NCI-H82 treated with DMSO at 0.1 percent for 48 hours (cell line): ENCODE measurements around the gene MVK.

Source experiments
- DNase-seq: peaks from one replicate; lab custom pipeline; 2025; ENCODE audit not compliant: unreplicated experiment; lab: John Stamatoyannopoulos, UW

Gene MVK

GRCh38 chr12:109563291-109564284, 10.0 kb upstream of the MVK start:
- no peak for DNase-seq

- no peak for DNase-seq
Observed at GRCh38 chr12:109566424-109566823, 7.2 kb upstream of the MVK start.

- DNase-seq: no peak
Observed at GRCh38 chr12:109567296-109567695, 6.3 kb upstream of the MVK start.

GRCh38 chr12:109567967-109568366, 5.6 kb upstream of the MVK start:
- no peak for DNase-seq

GRCh38 chr12:109568486-109568885, 5.1 kb upstream of the MVK start:
- no peak for DNase-seq

- no peak for DNase-seq
Observed at GRCh38 chr12:109571773-109572505, 1.7 kb upstream of the MVK start.

GRCh38 chr12:109572506-109572845, 1.1 kb upstream of the MVK start:
- DNase-seq: no peak

GRCh38 chr12:109573914-109574244, 285 bp downstream of the MVK start:
- DNase-seq: no peak

GRCh38 chr12:109575683-109576082, 2.1 kb downstream of the MVK start:
- DNase-seq: no peak

GRCh38 chr12:109577311-109577710, 3.7 kb downstream of the MVK start:
- DNase-seq: no peak

- DNase-seq: no peak
Observed at GRCh38 chr12:109578330-109578927, 4.8 kb downstream of the MVK start.

GRCh38 chr12:109579639-109580038, 6.0 kb downstream of the MVK start:
- DNase-seq: no peak

GRCh38 chr12:109580272-109580671, 6.7 kb downstream of the MVK start:
- no peak for DNase-seq

GRCh38 chr12:109580684-109581333, 7.2 kb downstream of the MVK start:
- DNase-seq: no peak

- no peak for DNase-seq
Observed at GRCh38 chr12:109581334-109581691, 7.7 kb downstream of the MVK start.

- no peak for DNase-seq
Observed at GRCh38 chr12:109581856-109582255, 8.3 kb downstream of the MVK start.

- DNase-seq: no peak
Observed at GRCh38 chr12:109582636-109583035, 9.0 kb downstream of the MVK start.

GRCh38 chr12:109583733-109584132, 10.1 kb downstream of the MVK start:
- DNase-seq: no peak

GRCh38 chr12:109586385-109587296, 13.0 kb downstream of the MVK start:
- no peak for DNase-seq

- DNase-seq: no peak
Observed at GRCh38 chr12:109587921-109588320, 14.3 kb downstream of the MVK start.
